Neural crest cell (in vitro differentiated cells): ENCODE measurements around the gene VGLL1. TPM values are rescaled to one million over a fixed set of nuclear protein-coding genes. Genes with fewer than 3 reads are reported as not detected.

ENCODE experiments used
- DNase-seq: peaks from one replicate; pipeline ENCODE4 v3.0.0; 2021; ENCODE audit warnings: low read depth, mixed read lengths, low spot score
- H3K27ac Mint-ChIP-seq: one replicate; pipeline ENCODE4 v1.8.0; 2021; ENCODE audit warnings: mild to moderate bottlenecking, mixed read lengths; ENCODE audit not compliant: unreplicated experiment
- H3K27me3 Mint-ChIP-seq: 2 replicates; pipeline ENCODE4 v1.8.0; 2021; ENCODE audit warnings: low read depth, mild to moderate bottlenecking, mixed read lengths
- H3K36me3 Mint-ChIP-seq: 2 replicates; pipeline ENCODE4 v1.8.0; 2021; ENCODE audit warnings: low read depth, mild to moderate bottlenecking, mixed read lengths
- H3K4me1 Mint-ChIP-seq: 2 replicates; pipeline ENCODE4 v1.8.0; 2021; ENCODE audit warnings: mixed read lengths
- H3K4me3 Mint-ChIP-seq: one replicate; pipeline ENCODE4 v1.8.0; 2021; ENCODE audit warnings: mild to moderate bottlenecking, mixed read lengths
- H3K9me3 Mint-ChIP-seq: 2 replicates; pipeline ENCODE4 v1.8.0; 2021; ENCODE audit warnings: mixed read lengths
- total RNA-seq: library from RNA; stranded (reverse); gene quantifications from 2 replicates; pipeline ENCODE4 v1.2.1, GENCODE V29; 2021
- TF ChIP-seq, protein P1 (sequence below): fragments of 200-600 bp; sonication (generic); conservative IDR thresholded peaks from 2 replicates; pipeline ENCODE4 v1.5.0; 2021; ENCODE audit warnings: antibody characterized with exemption, mild to moderate bottlenecking

VGLL1 gene
- total RNA-seq, 1 donor from 2014 or later, result not detected

DNA sequence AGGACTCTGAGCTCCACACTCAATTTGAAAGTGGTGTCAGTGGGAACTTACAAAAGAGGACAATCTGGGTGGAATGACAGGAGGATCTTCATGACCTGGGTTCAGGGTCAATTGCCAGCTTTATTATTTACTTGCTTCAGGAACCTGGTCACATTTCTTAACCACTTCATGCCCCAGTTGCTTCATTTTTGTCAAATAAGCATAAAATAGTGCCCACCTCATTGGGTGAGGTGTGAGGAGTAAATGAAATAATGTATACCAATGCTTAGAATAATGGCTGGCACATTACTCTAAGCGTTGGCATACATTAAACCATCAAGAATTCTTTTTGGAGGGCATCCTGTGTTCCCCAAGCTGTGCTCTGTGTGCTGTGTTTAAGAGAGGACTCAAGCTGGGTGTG, 19.4 kb downstream of the VGLL1 start:
- Mint-ChIP-seq H3K9me3 (no peaks in the 10 kb centered on the region), H3K36me3 (no peaks in the 10 kb centered on the region), H3K27ac (no peak overlapping the region), H3K4me1 (no peaks in the 10 kb centered on the region), H3K4me3 (no peak overlapping the region), H3K27me3 (no peaks in the 10 kb centered on the region)
- TF ChIP-seq, protein P1, sequence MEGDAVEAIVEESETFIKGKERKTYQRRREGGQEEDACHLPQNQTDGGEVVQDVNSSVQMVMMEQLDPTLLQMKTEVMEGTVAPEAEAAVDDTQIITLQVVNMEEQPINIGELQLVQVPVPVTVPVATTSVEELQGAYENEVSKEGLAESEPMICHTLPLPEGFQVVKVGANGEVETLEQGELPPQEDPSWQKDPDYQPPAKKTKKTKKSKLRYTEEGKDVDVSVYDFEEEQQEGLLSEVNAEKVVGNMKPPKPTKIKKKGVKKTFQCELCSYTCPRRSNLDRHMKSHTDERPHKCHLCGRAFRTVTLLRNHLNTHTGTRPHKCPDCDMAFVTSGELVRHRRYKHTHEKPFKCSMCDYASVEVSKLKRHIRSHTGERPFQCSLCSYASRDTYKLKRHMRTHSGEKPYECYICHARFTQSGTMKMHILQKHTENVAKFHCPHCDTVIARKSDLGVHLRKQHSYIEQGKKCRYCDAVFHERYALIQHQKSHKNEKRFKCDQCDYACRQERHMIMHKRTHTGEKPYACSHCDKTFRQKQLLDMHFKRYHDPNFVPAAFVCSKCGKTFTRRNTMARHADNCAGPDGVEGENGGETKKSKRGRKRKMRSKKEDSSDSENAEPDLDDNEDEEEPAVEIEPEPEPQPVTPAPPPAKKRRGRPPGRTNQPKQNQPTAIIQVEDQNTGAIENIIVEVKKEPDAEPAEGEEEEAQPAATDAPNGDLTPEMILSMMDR, result no peak
- no peak for DNase-seq

DNA sequence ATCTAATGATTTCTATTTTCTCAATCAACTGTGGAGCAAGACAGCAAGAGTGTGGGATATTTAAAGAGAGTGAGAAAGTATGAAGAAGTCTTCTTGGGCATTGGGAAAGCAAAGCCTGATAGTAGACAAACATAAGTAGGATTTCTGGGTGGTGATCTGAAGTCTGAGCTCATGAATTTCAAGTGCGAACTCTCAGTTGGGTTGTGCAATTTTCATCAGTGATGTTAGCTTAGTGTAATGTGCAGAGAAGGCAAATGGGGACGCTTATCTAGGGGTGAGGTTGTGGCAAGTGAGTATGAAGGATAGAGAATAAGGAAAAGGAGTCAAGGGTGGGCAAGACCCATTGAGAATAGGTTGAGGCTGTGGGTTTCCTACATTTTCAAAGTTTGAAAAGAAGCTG, 23.7 kb downstream of the VGLL1 start:
- TF ChIP-seq, protein P1, result no peak
- DNase-seq, result no peak
- Mint-ChIP-seq H3K9me3 (no peaks in the 10 kb centered on the region), H3K27me3 (peaks cover 7% of the 10 kb centered on the region), H3K4me3 (no peak overlapping the region), H3K4me1 (no peaks in the 10 kb centered on the region), H3K27ac (no peak overlapping the region), H3K36me3 (no peaks in the 10 kb centered on the region)

DNA sequence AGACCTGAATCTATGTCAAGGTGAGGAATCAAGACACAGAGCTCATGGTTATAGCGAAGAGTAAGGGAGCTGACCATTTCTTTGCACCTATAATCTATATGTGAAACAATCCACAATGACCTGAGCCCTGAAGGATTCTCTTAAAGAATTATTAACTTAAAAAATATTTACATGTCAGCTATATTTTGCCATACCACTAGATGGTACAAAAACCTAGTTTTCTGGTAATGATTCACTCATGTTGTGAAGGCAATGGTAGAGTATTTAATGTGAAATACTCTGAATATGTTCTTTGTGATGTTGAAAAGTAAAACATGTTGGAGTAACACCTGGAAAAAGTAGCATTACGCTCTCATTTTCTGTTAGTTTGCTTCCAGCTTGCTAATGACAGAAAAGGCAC, 40.0 kb downstream of the VGLL1 start:
- Mint-ChIP-seq H3K4me1 (no peaks in the 10 kb centered on the region), H3K36me3 (no peaks in the 10 kb centered on the region), H3K27ac (no peak overlapping the region), H3K9me3 (peaks cover 4% of the 10 kb centered on the region), H3K4me3 (no peak overlapping the region), H3K27me3 (no peaks in the 10 kb centered on the region)
- TF ChIP-seq, protein P1, result no peak
- no peak for DNase-seq

DNA sequence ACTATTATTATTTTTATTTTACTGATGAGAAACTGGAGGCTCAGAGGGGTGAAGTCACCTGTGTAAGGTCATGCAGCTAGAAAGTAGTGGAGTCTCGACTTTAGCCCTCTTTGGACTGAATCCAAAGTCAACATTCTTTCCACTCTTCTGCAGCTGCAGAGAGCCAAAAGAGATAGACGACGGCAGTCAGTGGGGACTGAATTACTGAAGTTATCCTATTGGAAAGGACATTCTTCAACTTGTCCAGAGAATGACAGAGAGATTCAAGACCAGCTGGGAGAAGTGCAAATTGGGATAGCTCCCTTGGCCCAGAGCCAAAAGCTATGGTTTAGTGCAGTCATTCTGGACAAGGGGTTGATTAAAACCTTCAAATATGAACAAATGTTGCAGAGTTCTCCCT, 42.5 kb downstream of the VGLL1 start:
- Mint-ChIP-seq H3K9me3 (no peaks in the 10 kb centered on the region), H3K27ac (no peak overlapping the region), H3K4me1 (no peaks in the 10 kb centered on the region), H3K4me3 (no peak overlapping the region), H3K36me3 (no peaks in the 10 kb centered on the region), H3K27me3 (no peaks in the 10 kb centered on the region)
- TF ChIP-seq, protein P1, result no peak
- DNase-seq, result no peak

DNA sequence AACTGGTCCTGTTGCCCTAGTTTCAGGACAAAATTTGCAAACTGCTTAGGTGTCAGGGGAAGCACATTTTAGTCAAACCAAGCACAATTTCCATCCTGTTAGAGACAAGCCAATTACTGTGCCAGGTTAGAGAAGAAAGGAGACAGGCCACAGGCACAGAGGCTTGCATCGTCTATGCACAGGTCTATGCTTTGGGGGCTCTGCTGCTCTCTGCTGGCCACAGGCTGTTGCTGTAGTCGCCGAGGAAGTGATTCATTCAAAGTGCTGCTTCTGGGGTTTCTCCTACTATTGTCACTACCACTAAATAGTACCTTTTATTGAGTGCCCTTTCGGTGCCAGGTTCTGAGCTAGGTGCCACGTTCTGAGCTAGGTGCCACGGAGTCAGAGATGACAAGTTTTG, 45.5 kb downstream of the VGLL1 start:
- peaks cover 7% of the 10 kb centered on the region for H3K27me3 Mint-ChIP-seq
- H3K9me3 Mint-ChIP-seq, result peaks cover 6% of the 10 kb centered on the region
- no peak overlapping the region for H3K4me3 Mint-ChIP-seq
- TF ChIP-seq, protein P1, result peak; percentile 66
- H3K27ac Mint-ChIP-seq, result no peak overlapping the region
- H3K36me3 Mint-ChIP-seq, result peaks cover 3% of the 10 kb centered on the region
- no peaks in the 10 kb centered on the region for H3K4me1 Mint-ChIP-seq
- peak; percentile 31 for DNase-seq

DNA sequence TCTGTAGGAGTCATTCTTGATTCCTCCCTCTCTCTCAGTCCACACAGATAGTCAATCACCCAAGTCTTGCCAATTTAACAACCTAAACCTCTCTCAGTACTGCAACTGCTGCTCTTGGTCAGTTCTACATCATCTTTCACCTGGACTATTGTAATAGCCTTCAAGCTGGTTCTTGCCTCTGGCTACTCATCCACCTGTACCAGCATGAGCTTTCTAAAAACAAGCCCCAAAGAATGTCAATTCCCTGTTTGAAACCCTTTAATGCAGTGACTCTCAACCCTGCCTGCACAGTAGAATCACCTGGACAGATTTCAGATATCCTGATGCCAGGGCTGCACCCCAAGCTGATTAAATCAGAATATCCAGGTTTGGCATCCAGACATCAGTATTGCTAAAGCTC, 48.3 kb downstream of the VGLL1 start:
- peaks cover 3% of the 10 kb centered on the region for H3K36me3 Mint-ChIP-seq
- peaks cover 7% of the 10 kb centered on the region for H3K27me3 Mint-ChIP-seq
- no peaks in the 10 kb centered on the region for H3K4me1 Mint-ChIP-seq
- peaks cover 10% of the 10 kb centered on the region for H3K9me3 Mint-ChIP-seq
- DNase-seq, result no peak
- TF ChIP-seq, protein P1, result no peak
- H3K27ac Mint-ChIP-seq, result no peak overlapping the region
- H3K4me3 Mint-ChIP-seq, result no peak overlapping the region
